Hypothalamus (tissue), 51 donors: Measurements from ENCODE around the gene ITGB2.
A peak's percentile ranks its signal among the peaks of the same experiment; 100 is the strongest.

Source experiments
- DNase-seq, 51 donors: peaks; one replicate each; lab custom pipeline; 2025; lab: John Stamatoyannopoulos, UW

The ITGB2 gene

DNA sequence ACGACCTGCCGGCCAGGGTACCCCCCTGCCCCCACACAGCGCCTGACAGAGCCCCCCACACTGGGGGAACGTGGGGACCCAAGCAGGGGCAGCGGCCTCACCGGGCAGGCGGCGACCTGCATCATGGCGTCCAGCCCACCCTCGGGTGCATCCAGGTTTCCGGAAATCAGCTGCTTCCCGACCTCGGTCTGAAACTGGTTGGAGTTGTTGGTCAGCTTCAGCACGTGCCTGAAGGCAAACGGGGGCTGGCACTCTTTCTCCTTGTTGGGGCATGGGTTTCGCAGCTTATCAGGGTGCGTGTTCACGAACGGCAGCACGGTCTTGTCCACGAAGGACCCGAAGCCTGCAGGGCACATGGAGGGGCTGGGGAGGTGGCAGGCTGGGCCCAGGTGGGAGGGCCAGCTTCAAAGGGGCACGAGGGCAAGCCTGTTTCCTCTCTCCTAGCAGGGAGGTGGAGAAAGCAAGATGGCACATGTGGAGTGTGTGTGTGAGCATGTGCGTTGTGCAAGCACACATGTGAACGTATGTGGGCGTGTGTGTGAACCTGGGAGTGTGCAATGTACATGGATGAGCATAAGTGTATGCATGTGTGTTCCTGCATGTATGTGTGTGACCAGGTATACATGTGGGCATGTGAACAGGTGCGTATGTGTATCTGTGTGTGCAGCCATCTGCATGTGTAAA lies 19.2 kb downstream of the ITGB2 start:
- DNase-seq, result no peak

DNA sequence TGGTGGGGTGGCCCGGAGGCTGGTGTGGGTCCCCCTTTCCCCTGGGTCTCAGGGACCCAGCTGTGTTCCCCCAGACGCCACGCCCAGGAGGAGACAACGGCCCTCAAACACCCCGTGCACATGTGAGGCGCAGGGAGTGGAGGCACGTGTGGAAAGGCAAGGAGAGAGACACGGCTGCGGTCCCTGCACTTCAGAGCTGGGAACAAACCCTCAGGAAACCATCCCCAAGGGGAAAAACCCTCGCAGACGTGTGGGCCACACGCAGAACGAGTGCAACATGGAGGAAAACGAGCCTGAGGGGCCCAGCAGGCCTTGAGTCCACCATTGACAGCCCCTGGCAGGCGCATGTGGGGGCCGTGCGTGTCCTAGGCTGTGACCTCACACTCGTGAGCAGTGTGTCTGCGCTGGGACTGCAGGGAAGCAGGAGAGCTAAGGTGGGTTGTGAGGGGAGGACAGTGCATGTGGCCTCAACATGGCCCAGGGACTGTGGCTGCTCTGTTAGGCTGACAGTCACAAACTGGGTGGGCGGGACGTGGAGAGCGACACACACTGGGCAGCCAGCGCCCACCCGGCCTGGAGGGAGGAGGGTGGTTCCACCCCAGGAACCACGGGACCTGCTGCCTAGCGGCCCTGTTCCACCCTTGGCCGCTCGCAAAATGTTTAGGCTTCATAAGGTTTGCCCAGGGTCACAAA lies 20.0 kb downstream of the ITGB2 start:
- no peak for DNase-seq

DNA sequence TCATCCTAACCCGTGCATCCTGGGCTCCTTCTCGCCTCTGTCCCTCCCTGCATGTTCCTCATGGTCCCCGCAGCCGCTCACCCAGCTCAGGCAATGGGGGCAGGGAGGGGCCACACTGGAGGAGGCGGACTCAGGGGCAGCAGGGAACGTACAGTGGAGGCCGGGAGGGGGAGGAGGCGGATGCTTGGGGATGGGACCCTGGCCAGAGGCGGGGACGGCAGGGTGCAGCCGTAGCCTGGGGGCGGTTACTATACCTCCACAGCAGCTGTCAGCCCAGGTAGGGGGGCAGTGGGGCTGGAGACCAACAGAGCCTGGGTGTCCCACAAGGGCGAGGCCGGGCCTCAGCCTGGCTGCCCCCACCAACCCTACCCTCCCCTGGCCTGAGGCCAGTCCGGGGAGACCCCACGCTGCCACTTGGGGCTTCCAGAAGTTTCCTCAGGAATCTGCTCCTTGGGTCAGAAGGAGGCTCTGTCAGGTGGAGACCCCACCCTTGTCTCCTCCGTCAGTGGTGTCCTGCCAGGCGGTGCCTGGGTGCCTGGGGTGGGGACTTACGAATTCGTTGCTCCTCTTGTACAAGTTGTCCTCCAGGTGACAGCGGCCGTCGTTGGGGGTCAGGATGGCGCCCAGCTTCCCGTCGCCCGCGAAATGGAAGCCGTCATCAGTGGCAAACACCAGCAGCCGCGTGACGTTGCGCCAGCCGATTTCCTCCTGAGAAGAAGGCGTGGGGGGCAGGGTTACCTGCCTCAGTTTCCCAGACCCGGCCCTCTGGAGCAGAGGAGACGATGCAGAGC lies 20.7 kb downstream of the ITGB2 start:
- DNase-seq, result no peak

DNA sequence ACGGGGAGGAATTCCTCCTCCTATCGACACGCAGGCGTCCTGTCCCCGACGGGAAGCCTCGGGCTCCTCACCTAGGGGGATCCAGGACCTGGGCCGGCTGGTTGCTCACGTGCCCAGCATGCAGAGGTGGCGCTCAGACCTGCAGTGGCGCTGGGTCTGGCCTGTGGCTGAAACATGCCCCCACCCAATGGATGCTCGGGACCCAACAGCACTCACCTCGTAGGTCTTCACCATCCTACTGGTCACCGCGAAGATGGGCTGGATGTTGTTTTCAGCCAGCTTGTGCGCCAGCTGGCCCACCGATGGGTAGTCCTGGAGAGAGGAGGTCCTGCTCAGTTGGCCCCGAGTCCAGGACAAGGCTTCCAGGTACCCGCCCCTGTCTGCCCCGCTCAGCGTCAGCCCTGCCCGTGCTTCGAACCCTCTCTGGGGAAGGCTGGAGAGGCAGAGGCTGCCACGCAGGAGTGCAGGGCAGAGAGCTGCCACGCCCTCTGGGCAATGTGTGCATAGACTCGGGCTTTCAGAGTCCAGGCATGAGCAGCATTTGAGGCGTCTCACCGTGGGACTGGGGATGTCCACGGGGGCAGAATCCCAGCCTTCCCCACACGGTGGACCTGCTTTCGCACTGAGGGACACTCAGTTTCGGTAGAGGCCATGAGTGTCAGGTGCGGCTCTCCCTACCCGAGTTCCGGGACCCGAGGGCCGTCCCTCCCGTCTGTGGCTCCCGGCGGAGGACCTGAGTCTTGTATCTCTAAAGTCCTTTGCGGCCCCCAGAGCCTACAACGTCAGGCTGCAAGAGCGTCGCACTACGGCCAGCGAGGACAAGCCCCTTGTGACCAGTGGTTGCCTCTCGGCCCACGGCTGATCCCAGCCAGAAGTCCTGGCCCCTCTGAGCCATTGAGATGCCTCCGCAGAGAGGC lies 21.6 kb downstream of the ITGB2 start:
- no peak for DNase-seq

DNA sequence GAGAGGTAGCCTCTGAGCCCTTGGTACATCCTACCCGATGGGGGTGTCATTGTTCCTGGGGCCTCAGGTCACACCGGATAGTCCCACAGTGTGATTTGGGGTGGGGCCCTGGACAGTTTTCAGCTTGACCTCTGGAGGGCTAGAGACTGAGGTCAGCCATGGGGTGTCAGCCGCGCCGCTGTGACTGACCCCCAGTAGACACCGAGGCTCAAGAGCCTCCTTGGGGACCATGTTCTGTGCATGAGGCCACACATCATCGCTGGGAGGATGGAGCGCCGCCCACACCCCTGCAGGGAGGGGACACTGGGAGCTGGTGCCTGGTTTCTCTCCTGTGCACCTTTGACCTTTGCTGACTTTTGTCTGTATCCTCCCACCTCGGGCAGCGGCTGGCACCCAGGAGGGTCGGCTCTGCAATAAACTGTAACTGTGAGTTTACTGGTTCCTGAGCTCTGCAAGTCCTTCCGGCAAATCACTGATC lies 22.6 kb downstream of the ITGB2 start:
- DNase-seq, result no peak

DNA sequence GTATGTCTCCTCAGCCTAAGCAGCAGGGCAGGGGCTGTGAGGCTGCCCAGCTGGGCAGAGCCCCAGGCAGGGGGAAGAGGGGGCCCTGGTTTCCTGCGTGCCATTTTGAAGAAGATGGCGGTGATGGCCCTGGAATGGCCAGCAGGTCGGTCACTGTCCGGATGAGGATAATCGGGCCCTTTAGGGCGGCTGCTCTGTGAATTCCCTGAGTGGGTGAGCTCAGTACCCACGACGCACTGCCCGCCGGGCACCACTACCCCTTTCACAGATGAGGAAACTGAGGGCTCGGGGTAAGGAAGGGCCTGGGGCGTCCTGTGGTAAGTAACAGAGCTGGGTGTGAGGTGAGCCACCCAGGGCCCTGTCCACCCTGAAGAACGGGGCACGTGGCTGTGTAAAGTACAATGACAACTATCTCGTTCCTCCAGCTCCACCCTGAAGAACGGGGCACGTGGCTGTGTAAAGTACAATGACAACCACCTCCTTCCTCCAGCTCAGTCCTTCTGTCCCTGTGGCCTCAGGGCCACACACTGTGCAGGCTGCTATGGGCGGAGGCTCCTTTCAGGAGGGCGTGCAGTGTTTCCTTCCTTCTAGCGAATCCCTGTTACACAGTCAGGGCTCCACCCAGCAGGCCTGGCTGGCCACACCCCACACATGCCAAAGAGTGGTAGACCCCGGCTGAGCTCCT lies 23.2 kb downstream of the ITGB2 start:
- no peak for DNase-seq

DNA sequence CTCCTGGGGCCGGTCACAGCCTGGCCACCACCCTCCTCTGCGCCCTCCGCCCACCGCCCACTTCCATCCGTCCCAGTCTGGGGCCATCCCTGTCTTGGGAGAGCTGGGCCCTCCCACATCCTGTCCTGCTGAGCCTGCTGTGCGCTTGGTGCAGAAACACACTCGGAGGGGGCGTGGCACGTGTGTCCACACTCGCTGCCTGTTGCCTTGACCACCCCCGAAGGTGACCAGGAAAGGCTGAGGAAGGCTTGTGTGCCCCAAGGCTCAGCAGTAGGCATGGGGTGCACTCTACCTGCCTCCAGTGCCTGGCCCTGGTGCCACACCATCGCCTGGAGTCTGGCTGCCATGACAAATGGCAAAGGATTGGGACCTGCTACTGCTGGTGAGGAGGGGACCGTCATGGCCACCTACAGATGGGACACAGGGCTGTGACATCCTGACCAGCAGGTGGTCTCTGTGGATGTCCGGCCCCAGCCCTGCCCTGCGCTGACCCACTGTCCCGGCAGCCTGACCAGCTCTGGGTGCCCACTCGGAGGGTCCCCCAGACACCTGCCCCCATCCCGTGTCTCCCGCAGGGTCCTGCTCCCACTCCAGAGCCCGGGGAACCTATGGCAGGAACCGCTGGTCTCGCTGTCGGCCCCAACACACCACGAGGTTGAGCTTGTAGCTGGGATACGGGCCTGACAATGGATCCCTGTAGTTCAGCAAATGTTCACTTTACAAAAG lies 24.0 kb downstream of the ITGB2 start:
- no peak for DNase-seq

DNA sequence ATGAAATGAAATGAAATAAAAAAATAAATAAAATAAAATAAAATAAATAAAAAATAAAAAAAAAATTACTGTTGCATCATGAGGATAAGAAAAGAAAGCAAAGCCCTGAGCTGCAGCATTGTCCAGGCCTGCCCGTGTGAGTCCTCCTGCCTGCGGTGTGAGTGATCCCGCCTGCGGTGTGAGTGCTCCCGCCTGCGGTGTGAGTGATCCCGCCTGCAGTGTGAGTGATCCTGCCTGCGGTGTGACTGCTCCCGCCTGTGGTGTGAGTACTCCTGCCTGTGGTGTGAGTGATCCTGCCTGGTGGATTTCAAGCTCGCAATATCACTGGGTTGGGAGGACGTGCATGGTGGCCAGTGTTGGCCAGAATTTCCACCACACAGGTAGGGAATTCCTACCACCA lies 24.8 kb downstream of the ITGB2 start:
- no peak for DNase-seq

DNA sequence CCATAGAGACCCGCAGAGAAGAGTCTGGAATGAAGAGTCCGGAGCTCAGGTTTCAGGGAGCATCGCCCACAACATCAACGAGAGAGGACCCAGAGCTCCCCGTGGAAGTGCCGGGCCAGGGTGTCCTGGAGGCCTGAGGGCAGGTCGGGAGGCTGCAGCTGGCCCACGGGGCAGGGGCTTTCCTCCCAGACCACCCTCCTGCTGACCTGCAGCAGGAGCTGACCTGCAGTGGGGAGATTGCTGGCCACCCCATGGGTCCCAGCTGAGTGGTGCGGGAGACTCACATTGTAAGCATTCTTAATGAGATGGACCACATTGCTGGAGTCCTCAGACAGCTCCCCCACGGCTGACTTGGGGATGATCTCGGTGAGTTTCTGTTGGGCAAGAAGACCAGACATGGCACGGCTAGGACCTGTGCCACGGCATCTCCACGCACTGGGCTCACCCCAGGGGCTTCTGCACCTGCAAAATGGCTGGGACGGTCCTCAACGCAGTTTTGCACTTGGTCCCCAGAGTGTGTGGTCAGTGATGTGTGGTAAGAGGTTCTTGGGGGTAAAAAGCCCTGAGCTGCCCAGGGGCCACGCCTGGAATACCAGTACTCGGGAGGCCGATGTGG lies 25.9 kb downstream of the ITGB2 start:
- no peak for DNase-seq

DNA sequence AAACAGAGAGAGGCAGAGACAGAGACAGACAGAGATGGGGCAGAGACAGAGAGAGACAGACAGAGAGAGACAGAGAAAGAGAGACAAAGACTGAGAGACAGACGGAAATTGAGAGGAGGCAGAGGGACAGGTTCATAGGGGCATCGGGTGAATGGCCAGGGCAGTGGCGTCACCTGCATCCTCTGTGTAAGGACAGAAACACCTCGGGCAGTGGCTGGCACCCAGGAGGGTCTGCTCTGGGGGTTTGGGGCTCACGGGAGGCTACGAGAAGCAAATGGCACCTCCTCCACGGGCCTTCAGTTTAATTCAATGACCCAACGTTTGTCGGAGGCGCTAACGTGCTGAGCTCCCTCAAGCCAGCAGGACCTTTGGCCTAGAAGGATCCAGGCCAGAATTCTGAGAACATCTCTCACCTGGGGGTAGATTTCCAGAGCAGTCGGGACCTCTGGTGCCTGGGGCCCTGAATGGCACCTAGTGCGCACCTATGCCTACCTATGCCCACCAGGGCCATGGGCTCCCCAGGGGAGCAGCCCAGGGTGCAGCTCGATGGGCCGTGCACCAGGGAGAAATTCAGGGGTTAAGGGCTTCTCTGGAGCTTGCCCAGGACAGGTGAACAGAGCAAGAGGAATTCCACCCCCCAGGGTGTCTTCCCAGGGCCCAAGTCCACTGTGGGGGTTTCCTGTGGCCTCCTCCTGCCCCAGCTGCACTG lies 26.6 kb downstream of the ITGB2 start:
- DNase-seq, result no peak

DNA sequence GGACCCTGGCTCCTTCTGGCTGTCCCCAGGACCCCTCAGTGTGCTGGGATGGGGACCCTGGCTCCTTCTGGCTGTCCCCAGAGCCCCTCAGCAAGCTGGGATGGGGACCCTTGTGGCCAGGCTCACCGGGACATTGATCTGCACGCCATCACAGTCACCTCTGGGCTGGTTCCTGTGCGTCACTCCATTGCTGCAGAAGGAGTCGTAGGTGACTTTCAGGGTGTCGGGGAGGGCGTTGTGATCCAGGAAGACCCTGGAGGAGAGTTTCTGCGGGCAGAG lies 27.5 kb downstream of the ITGB2 start:
- no peak for DNase-seq

DNA sequence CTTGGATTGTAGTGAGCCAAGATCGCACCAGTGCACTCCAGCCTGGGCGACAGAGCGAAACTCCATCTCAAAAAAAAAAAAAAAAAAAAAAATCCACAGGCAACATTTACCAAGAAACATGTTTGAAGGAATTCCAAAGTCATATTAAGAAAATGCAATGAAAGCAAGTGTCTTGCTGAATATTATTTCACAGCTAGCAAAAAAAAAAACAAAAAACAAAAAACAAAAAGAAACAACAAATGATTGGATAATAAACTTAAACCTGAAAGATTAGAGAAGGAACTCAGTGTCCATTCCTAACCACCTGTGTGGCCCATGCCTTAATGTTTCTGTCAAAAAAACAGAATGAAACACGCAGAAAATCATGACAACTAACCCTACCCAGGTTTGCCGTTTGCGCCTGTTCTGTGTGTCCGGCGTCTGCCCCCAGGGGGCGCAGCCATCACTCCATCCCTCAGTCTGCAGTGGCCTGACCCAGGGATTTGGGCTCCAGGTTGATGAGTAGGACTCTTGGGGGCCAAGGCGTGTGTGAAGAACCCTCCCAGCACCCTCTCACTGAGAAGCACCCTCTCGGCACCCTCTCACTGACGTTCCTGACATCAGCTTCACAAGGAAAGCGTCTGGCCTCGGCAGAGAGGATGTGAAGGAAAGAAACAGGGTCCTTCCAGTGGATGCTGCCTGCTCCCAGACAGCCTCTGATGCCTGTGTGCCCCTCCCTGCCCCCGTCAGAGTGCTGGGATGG lies 28.0 kb downstream of the ITGB2 start:
- peak in 14 of 51 donors; percentile 8 to 57 (median 31) for DNase-seq

DNA sequence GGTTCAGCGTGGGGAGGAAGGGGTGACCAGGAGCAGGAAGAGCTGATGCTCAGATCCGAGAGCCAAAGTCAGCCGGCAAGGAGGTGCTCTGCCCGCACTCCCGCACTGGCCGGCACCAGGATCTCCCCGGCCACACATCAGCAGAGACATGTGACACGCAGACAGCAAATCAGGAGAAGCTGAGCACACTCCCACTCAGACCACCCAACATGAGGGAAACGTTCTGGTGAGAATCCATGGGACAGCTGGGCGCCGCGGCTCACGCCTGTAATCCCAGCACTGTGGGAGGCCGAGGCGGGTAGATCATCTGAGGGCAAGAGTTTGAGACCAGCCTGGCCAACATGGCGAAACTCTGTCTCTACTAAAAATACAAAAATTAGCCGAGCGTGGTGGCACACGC lies 28.6 kb downstream of the ITGB2 start:
- no peak for DNase-seq

DNA sequence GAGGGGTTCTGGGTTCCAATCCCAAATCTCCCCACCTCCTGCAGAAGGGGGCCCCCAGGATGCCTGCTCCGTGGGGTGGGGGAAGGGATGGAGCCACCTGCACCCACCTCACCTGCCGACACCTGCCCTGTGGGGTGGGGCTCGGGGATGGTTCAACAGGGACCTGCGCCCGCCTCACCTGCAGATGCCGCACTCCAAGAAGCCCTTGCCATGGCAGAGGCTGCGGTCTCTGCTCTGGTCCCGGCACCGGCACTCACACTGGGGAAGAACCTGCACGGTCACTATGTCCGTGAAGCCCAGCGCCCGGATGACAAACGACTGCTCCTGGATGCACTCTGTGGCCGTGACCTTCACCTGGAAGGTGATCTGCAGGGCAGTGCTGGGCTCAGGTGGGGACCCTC lies 29.1 kb downstream of the ITGB2 start:
- no peak for DNase-seq

DNA sequence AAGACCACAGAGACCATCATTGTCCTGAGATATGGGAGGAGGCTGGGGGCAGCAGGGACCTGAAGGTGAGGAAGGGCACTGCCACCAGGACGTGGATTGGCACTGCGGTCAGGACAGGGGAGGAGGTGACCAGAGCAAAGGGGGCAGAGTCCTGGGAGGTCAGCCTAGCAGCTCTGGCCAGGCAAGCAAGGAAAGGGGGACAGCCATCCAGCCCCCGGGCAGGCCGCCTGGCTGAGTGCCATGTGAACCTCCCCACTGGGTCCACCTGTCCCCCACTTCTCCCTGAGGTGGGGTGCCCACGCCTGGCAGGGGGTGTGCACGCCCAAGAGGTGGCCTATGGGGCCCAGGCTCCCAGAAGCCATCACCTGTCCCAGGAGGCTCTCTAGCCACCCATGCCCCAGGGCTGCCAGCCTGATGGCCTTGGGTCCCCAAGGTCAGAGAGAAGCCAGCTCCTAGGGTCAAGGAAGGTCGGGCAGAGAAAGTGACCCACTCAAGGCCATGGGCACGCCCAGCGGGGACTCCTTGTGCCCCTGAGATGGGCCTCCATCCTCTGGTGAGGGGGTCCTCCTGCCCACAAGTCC lies 29.6 kb downstream of the ITGB2 start:
- DNase-seq, result no peak

DNA sequence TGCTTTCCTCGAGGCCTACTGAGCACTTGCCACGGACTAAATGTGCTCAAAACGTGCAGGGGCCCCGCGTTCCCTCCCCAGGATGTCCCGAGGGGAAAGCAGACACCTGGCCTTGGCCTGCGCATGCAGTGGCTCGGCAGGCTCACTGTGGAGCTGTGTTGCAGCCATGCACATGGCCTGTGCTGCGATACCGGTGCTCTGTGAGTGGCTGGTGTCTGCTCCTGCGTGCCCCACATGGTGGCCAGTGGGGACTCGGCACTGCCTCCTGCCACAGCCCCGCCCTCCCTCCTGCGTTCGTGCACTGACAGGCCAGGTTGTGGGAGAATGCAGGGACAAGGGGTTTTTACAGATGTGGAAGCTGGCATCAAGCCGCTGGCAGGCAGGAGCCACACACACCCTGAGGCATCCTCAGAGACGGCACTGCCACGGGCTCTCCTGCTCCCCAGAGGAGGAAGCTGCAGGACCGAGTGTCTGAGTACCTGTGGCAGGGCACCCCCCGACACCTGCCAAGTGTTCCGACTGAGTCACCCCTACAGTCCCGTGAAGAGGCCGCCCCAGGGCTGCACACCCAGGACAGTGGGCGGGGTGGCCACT lies 30.3 kb downstream of the ITGB2 start:
- no peak for DNase-seq
